Measurements from ENCODE around the gene ANXA6. TPM values are rescaled to one million over a fixed set of nuclear protein-coding genes. Genes with fewer than 3 reads are reported as not detected.

Gene ANXA6
- total and polyA plus RNA-seq, 7 experiments from 2014 or later, result 212 to 512 (median 272) TPM

- peaks cover 13 to 37% (median 17%) of the 10 kb centered on the region in 3 experiments for H3K36me3 ChIP-seq (ENCODE audit: control insufficient read depth in 2 of 3, insufficient read depth in 3 of 3, low read length in 3 of 3)
- ATAC-seq (no peak), DNase-seq (no peak)
- Mint-ChIP-seq H3K4me1 (peaks cover 83 to 100% (median 97%) of the 10 kb centered on the region in 7 donors), H3K4me3 (peak overlapping the region in 8 of 10 donors; percentile 9 to 96 (median 80)), H3K36me3 (peaks cover 3 to 45% (median 36%) of the 10 kb centered on the region in 5 donors), H3K27ac (peak overlapping the region in 8 of 9 donors; percentile 91 to 99 (median 97)), H3K27me3 (no peaks in the 10 kb centered on the region), H3K9me3 (peaks cover 0 to 1% (median 0%) of the 10 kb centered on the region in 11 donors)
- H3K27ac ChIP-seq (ENCODE audit: low read depth, low read length), result peak overlapping the region; percentile 92
- H3K27me3 ChIP-seq (ENCODE audit: control insufficient read depth in 2 of 2, insufficient read depth in 2 of 2, low read length in 2 of 2), result no peaks in the 10 kb centered on the region
- POLR2A ChIA-PET, result interaction anchor here (0.8 to 33.3 kb wide), 3 partner anchors 8 to 740 kb away, joined by 3 to 760 read pairs (median 760); partner anchors contain the start of gene ANXA6
- H3K4me1 ChIP-seq (ENCODE audit: control insufficient read depth in 2 of 2, insufficient read depth in 2 of 2, low read length in 2 of 2), result peaks cover 99 to 100% of the 10 kb centered on the region in 2 donors
- intact Hi-C loops (cut with micrococcal nuclease), result no loop called here
- no peaks in the 10 kb centered on the region for H3K9me3 ChIP-seq (ENCODE audit: control insufficient read depth in 2 of 3, low read length in 3 of 3)
- no peak overlapping the region for H3K4me3 ChIP-seq (ENCODE audit: low read length)
- CTCF ChIA-PET, result interaction anchor here (0.9 to 6.9 kb wide), 4 partner anchors 11 to 21 kb away, joined by 3 to 86 read pairs (median 44); no protein-coding TSS in a partner anchor
Observed at GRCh38 chr5:151147033-151147432, 10.5 kb downstream of the ANXA6 start.

GRCh38 chr5:151146061-151146460 lies 11.5 kb downstream of the ANXA6 start:
- POLR2A ChIA-PET, result interaction anchor here (0.6 to 33.3 kb wide), 3 partner anchors 9 to 93 kb away, joined by 3 to 760 read pairs (median 760); partner anchors contain the start of gene ANXA6
- peaks cover 13 to 37% (median 17%) of the 10 kb centered on the region in 3 experiments for H3K36me3 ChIP-seq (ENCODE audit: control insufficient read depth in 2 of 3, insufficient read depth in 3 of 3, low read length in 3 of 3)
- H3K27me3 ChIP-seq (ENCODE audit: control insufficient read depth in 2 of 2, insufficient read depth in 2 of 2, low read length in 2 of 2), result no peaks in the 10 kb centered on the region
- Mint-ChIP-seq H3K9me3 (peaks cover 0 to 1% (median 0%) of the 10 kb centered on the region in 11 donors), H3K4me3 (peak overlapping the region; percentile 1 to 96 (median 70)), H3K36me3 (peaks cover 3 to 50% (median 44%) of the 10 kb centered on the region in 5 donors), H3K27ac (peak overlapping the region; percentile 73 to 99 (median 91)), H3K27me3 (no peaks in the 10 kb centered on the region), H3K4me1 (peaks cover 83 to 100% (median 97%) of the 10 kb centered on the region in 7 donors)
- DNase-seq (no peak), ATAC-seq (no peak)
- intact Hi-C loops (cut with micrococcal nuclease), result no loop called here
- H3K9me3 ChIP-seq (ENCODE audit: control insufficient read depth in 2 of 3, low read length in 3 of 3), result no peaks in the 10 kb centered on the region
- CTCF ChIA-PET, result interaction anchor here (0.6 to 6.9 kb wide), 5 partner anchors 9 to 77 kb away, joined by 3 to 86 read pairs (median 5); partner anchors contain the start of gene ANXA6
- peak overlapping the region; percentile 7 for H3K4me3 ChIP-seq (ENCODE audit: low read length)
- peak overlapping the region; percentile 67 for H3K27ac ChIP-seq (ENCODE audit: low read depth, low read length)
- H3K4me1 ChIP-seq (ENCODE audit: control insufficient read depth in 2 of 2, insufficient read depth in 2 of 2, low read length in 2 of 2), result peaks cover 99% of the 10 kb centered on the region in 2 donors

GRCh38 chr5:151144922-151145321 lies 12.7 kb downstream of the ANXA6 start:
- ATAC-seq (no peak), DNase-seq (no peak)
- peaks cover 84 to 100% (median 97%) of the 10 kb centered on the region in 7 donors for H3K4me1 Mint-ChIP-seq
- no peaks in the 10 kb centered on the region for H3K27me3 ChIP-seq (ENCODE audit: control insufficient read depth in 2 of 2, insufficient read depth in 2 of 2, low read length in 2 of 2)
- no peak overlapping the region for H3K4me3 ChIP-seq (ENCODE audit: low read length)
- H3K36me3 ChIP-seq (ENCODE audit: control insufficient read depth in 2 of 3, insufficient read depth in 3 of 3, low read length in 3 of 3), result peaks cover 13 to 37% (median 17%) of the 10 kb centered on the region in 3 experiments
- no peaks in the 10 kb centered on the region for H3K27me3 Mint-ChIP-seq
- peak overlapping the region in 7 of 10 donors; percentile 63 to 96 (median 86) for H3K4me3 Mint-ChIP-seq
- CTCF ChIA-PET, result interaction anchor here (1.2 to 6.9 kb wide), 4 partner anchors 10 to 29 kb away, joined by 3 to 86 read pairs (median 4); partner anchors contain the start of gene ANXA6
- peak overlapping the region; percentile 67 for H3K27ac ChIP-seq (ENCODE audit: low read depth, low read length)
- POLR2A ChIA-PET, result interaction anchor here (31.2 to 33.3 kb wide), 2 partner anchors 9 to 10 kb away, joined by 760 read pairs; partner anchors contain the start of gene ANXA6
- H3K27ac Mint-ChIP-seq, result peak overlapping the region in 8 of 9 donors; percentile 89 to 99 (median 92)
- peaks cover 98% of the 10 kb centered on the region in 2 donors for H3K4me1 ChIP-seq (ENCODE audit: control insufficient read depth in 2 of 2, insufficient read depth in 2 of 2, low read length in 2 of 2)
- H3K36me3 Mint-ChIP-seq, result peaks cover 3 to 50% (median 44%) of the 10 kb centered on the region in 5 donors
- intact Hi-C loops (cut with micrococcal nuclease), result no loop called here
- H3K9me3 ChIP-seq (ENCODE audit: control insufficient read depth in 2 of 3, low read length in 3 of 3), result no peaks in the 10 kb centered on the region
- peaks cover 0 to 1% (median 0%) of the 10 kb centered on the region in 11 donors for H3K9me3 Mint-ChIP-seq

GRCh38 chr5:151144275-151144674 lies 13.3 kb downstream of the ANXA6 start:
- Histone ChIP-seq H3K27me3 (ENCODE audit: control insufficient read depth in 2 of 2, insufficient read depth in 2 of 2, low read length in 2 of 2) (no peaks in the 10 kb centered on the region), H3K27ac (ENCODE audit: low read depth, low read length) (peak overlapping the region; percentile 67), H3K9me3 (ENCODE audit: control insufficient read depth in 2 of 3, low read length in 3 of 3) (no peaks in the 10 kb centered on the region), H3K36me3 (ENCODE audit: control insufficient read depth in 2 of 3, insufficient read depth in 3 of 3, low read length in 3 of 3) (peaks cover 13 to 42% (median 21%) of the 10 kb centered on the region in 3 experiments), H3K4me1 (ENCODE audit: control insufficient read depth in 2 of 2, insufficient read depth in 2 of 2, low read length in 2 of 2) (peaks cover 97 to 98% of the 10 kb centered on the region in 2 donors), H3K4me3 (ENCODE audit: low read length) (no peak overlapping the region)
- Mint-ChIP-seq H3K27me3 (no peaks in the 10 kb centered on the region), H3K9me3 (peaks cover 0 to 1% (median 0%) of the 10 kb centered on the region in 11 donors), H3K36me3 (peaks cover 3 to 51% (median 46%) of the 10 kb centered on the region in 5 donors), H3K4me3 (peak overlapping the region; percentile 32 to 96 (median 78)), H3K4me1 (peaks cover 83 to 100% (median 96%) of the 10 kb centered on the region in 7 donors), H3K27ac (peak overlapping the region in 8 of 9 donors; percentile 89 to 99 (median 90))
- intact Hi-C loops (cut with micrococcal nuclease), result no loop called here
- DNase-seq (no peak), ATAC-seq (no peak)
- CTCF ChIA-PET, result interaction anchor here (1.2 to 6.9 kb wide), 3 partner anchors 15 to 28 kb away, joined by 4 to 86 read pairs (median 31); no protein-coding TSS in a partner anchor
- POLR2A ChIA-PET, result interaction anchor here (31.2 to 33.3 kb wide), 2 partner anchors 9 to 11 kb away, joined by 760 read pairs; partner anchors contain the start of gene ANXA6

- no peak overlapping the region for H3K4me3 ChIP-seq (ENCODE audit: low read length)
- peaks cover 97 to 98% of the 10 kb centered on the region in 2 donors for H3K4me1 ChIP-seq (ENCODE audit: control insufficient read depth in 2 of 2, insufficient read depth in 2 of 2, low read length in 2 of 2)
- H3K36me3 ChIP-seq (ENCODE audit: control insufficient read depth in 2 of 3, insufficient read depth in 3 of 3, low read length in 3 of 3), result peaks cover 13 to 48% (median 25%) of the 10 kb centered on the region in 3 experiments
- peaks cover 8 to 57% (median 52%) of the 10 kb centered on the region in 5 donors for H3K36me3 Mint-ChIP-seq
- H3K9me3 Mint-ChIP-seq, result no peaks in the 10 kb centered on the region
- peak overlapping the region; percentile 50 to 99 (median 91) for H3K27ac Mint-ChIP-seq
- no peak for DNase-seq
- no peaks in the 10 kb centered on the region for H3K27me3 Mint-ChIP-seq
- peak overlapping the region; percentile 63 to 96 (median 88) for H3K4me3 Mint-ChIP-seq
- POLR2A ChIA-PET, result interaction anchor here (2.9 to 33.3 kb wide), 3 partner anchors 8 to 79 kb away, joined by 16 to 760 read pairs (median 760); partner anchors contain the start of genes ANXA6 and CCDC69
- CTCF ChIA-PET, result interaction anchor here (4.1 to 6.9 kb wide), 2 partner anchors 15 to 21 kb away, joined by 31 to 86 read pairs; no protein-coding TSS in a partner anchor
- H3K27ac ChIP-seq (ENCODE audit: low read depth, low read length), result peak overlapping the region; percentile 67
- ATAC-seq, result no peak
- H3K27me3 ChIP-seq (ENCODE audit: control insufficient read depth in 2 of 2, insufficient read depth in 2 of 2, low read length in 2 of 2), result no peaks in the 10 kb centered on the region
- peaks cover 84 to 100% (median 96%) of the 10 kb centered on the region in 7 donors for H3K4me1 Mint-ChIP-seq
- intact Hi-C loops (cut with micrococcal nuclease), result loop anchor here in 1 of 2 donors (2.0 kb wide), 1 partner anchor 13 kb away; the partner anchor contains the start of gene ANXA6
- no peaks in the 10 kb centered on the region for H3K9me3 ChIP-seq (ENCODE audit: control insufficient read depth in 2 of 3, low read length in 3 of 3)
Observed at GRCh38 chr5:151143645-151144044, 13.9 kb downstream of the ANXA6 start.

GRCh38 chr5:151142933-151143332 lies 14.6 kb downstream of the ANXA6 start:
- Mint-ChIP-seq H3K27me3 (no peaks in the 10 kb centered on the region), H3K9me3 (no peaks in the 10 kb centered on the region), H3K4me3 (peak overlapping the region; percentile 68 to 96 (median 88)), H3K36me3 (peaks cover 16 to 58% (median 53%) of the 10 kb centered on the region in 5 donors), H3K27ac (peak overlapping the region; percentile 50 to 99 (median 91)), H3K4me1 (peaks cover 84 to 100% (median 96%) of the 10 kb centered on the region in 7 donors)
- ChIA-PET POLR2A (interaction anchor here (0.9 to 33.3 kb wide), 5 partner anchors 7 to 80 kb away, joined by 3 to 760 read pairs (median 16); partner anchors contain the start of genes ANXA6, CCDC69 and TNIP1), CTCF (interaction anchor here (0.6 to 6.9 kb wide), 7 partner anchors 8 to 71 kb away, joined by 3 to 86 read pairs (median 9); partner anchors contain the start of gene ANXA6)
- peak overlapping the region; percentile 67 for H3K27ac ChIP-seq (ENCODE audit: low read depth, low read length)
- no peaks in the 10 kb centered on the region for H3K27me3 ChIP-seq (ENCODE audit: control insufficient read depth in 2 of 2, insufficient read depth in 2 of 2, low read length in 2 of 2)
- ATAC-seq (no peak), DNase-seq (no peak)
- H3K4me3 ChIP-seq (ENCODE audit: low read length), result peak overlapping the region; percentile 16
- H3K36me3 ChIP-seq (ENCODE audit: control insufficient read depth in 2 of 3, insufficient read depth in 3 of 3, low read length in 3 of 3), result peaks cover 18 to 55% (median 32%) of the 10 kb centered on the region in 3 experiments
- H3K4me1 ChIP-seq (ENCODE audit: control insufficient read depth in 2 of 2, insufficient read depth in 2 of 2, low read length in 2 of 2), result peaks cover 97 to 98% of the 10 kb centered on the region in 2 donors
- H3K9me3 ChIP-seq (ENCODE audit: control insufficient read depth in 2 of 3, low read length in 3 of 3), result no peaks in the 10 kb centered on the region
- intact Hi-C loops (cut with micrococcal nuclease), result loop anchor here in 1 of 2 donors (2.0 kb wide), 1 partner anchor 14 kb away; the partner anchor contains the start of gene ANXA6

Data from naive thymus-derived CD4-positive, alpha-beta T cell (primary cell).